Measurements from ENCODE around the gene ACAP3. TPM values are rescaled to one million over a fixed set of nuclear protein-coding genes. Genes with fewer than 3 reads are reported as not detected.

The ACAP3 gene
- total RNA-seq, 3 donors from 2014 or later, result 19.7 to 33.4 (median 26.9) TPM

DNA sequence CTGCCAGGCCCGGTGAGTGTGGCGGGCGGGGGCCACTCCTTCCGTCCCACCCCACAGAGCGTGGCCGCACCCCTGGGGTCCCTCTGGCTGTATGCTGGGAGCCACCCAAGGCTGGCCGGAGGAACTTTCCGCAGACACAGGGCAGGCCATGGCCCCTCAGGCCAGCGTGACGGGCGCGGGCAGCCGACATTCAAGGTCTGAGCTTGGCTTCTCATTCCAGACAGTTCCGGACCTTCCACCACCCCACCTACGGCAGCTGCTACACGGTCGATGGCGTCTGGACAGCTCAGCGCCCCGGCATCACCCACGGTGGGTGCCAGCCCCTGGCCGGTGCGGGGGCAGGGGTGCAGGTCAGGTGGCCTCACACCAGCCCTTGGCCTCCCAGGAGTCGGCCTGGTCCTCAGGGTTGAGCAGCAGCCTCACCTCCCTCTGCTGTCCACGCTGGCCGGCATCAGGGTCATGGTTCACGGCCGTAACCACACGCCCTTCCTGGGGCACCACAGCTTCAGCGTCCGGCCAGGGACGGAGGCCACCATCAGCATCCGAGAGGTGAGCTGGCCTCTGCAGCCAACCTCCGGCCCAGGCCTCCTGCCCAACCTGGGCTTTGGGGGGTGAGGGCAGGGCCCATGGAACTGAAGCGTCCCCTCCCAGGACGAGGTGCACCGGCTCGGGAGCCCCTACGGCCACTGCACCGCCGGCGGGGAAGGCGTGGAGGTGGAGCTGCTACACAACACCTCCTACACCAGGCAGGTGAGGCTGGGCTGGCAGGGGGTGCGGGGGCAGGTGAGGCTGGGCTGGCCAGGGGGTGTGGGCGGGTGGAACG, 20.2 kb downstream of the ACAP3 start:
- Histone ChIP-seq H3K36me3 (no peaks in the 10 kb centered on the region), H3K4me1 (peaks cover 0 to 10% of the 10 kb centered on the region in 2 donors), H3K4me3 (no peak overlapping the region), H3K9me3 (no peaks in the 10 kb centered on the region), H3K27ac (no peak overlapping the region), H3K27me3 (peaks cover 0 to 35% of the 10 kb centered on the region in 2 donors)
- intact Hi-C loops (cut with DNase I; ENCODE audit: low total_unique reads), result no loop called here
- TF ChIP-seq POLR2AphosphoS5 (IDR thresholded peaks at IDR 0.05) (no peak), CTCF (IDR thresholded peaks at IDR 0.05) (no peak), POLR2A (IDR thresholded peaks at IDR 0.05) (no peak)
- no peak for DNase-seq (ENCODE audit: low spot score in 2 of 2)

GRCh38 chr1:1286313-1287261, 21.1 kb downstream of the ACAP3 start:
- no peak overlapping the region for H3K4me3 ChIP-seq
- no peaks in the 10 kb centered on the region for H3K9me3 ChIP-seq
- TF ChIP-seq CTCF (IDR thresholded peaks at IDR 0.05), result no peak
- no peak for TF ChIP-seq POLR2AphosphoS5 (IDR thresholded peaks at IDR 0.05)
- TF ChIP-seq POLR2A (IDR thresholded peaks at IDR 0.05), result no peak
- no peaks in the 10 kb centered on the region for H3K36me3 ChIP-seq
- peaks cover 0 to 10% of the 10 kb centered on the region in 2 donors for H3K4me1 ChIP-seq
- H3K27ac ChIP-seq, result no peak overlapping the region
- intact Hi-C loops (cut with DNase I; ENCODE audit: low total_unique reads), result no loop called here
- no peak for DNase-seq (ENCODE audit: low spot score in 2 of 2)
- H3K27me3 ChIP-seq, result peaks cover 0 to 35% of the 10 kb centered on the region in 2 donors

DNA sequence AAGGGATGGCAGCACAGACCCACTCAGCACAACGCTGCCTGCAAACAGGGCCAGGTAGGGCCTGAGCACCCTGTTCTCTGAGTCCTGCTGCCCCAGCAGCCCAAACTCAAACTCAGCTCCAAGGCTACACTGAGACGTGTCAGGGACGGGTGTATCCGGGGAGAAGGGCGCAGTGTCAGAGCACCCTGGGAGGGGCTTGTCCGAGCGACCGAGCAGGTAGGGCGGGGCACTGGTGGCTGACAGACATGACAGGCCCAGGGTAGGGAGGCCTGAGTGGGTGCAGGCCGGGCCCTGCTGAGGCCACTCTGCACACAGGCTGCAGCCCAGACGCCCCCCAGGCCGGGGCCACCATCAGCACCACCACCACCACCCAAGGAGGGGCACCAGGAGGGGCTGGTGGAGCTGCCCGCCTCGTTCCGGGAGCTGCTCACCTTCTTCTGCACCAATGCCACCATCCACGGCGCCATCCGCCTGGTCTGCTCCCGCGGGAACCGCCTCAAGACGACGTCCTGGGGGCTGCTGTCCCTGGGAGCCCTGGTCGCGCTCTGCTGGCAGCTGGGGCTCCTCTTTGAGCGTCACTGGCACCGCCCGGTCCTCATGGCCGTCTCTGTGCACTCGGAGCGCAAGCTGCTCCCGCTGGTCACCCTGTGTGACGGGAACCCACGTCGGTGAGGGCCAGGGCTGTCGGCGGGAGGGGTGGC, 22.0 kb downstream of the ACAP3 start:
- Histone ChIP-seq H3K4me1 (peaks cover 0 to 2% of the 10 kb centered on the region in 2 donors), H3K27ac (no peak overlapping the region), H3K27me3 (peaks cover 0 to 35% of the 10 kb centered on the region in 2 donors), H3K4me3 (no peak overlapping the region), H3K36me3 (no peaks in the 10 kb centered on the region), H3K9me3 (no peaks in the 10 kb centered on the region)
- no peak for DNase-seq (ENCODE audit: low spot score in 2 of 2)
- intact Hi-C loops (cut with DNase I; ENCODE audit: low total_unique reads), result no loop called here
- TF ChIP-seq POLR2A (IDR thresholded peaks at IDR 0.05) (no peak), POLR2AphosphoS5 (IDR thresholded peaks at IDR 0.05) (no peak), CTCF (IDR thresholded peaks at IDR 0.05) (no peak)

DNA sequence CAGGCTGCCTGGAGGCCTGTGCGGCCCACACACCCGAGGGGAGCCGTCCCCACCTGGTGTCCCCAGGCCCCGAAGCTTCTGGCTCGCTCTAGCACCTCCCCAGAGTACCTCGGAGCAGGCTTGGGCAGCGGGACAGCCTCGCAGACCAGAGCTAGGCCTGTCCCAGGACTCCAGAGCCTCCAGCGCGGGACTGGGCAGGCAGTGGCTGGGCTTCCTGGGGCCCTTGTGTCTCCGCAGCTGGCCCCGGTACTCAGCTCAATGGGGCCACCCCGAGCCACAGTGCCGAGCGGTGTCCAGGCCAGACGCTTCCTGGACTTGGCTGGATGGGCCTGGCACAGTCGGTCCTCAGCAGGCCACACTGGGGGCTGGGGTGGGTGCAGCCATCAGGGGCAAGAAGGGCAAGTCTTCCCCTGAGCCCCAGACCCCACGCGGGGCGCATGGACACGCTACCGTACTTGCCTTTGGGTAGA, 22.6 kb downstream of the ACAP3 start:
- Histone ChIP-seq H3K36me3 (no peaks in the 10 kb centered on the region), H3K4me1 (no peaks in the 10 kb centered on the region), H3K27me3 (peaks cover 0 to 35% of the 10 kb centered on the region in 2 donors), H3K9me3 (no peaks in the 10 kb centered on the region), H3K27ac (no peak overlapping the region), H3K4me3 (no peak overlapping the region)
- DNase-seq (ENCODE audit: low spot score in 2 of 2), result no peak
- intact Hi-C loops (cut with DNase I; ENCODE audit: low total_unique reads), result no loop called here
- no peak for TF ChIP-seq POLR2A (IDR thresholded peaks at IDR 0.05)
- TF ChIP-seq CTCF (IDR thresholded peaks at IDR 0.05), result no peak
- TF ChIP-seq POLR2AphosphoS5 (IDR thresholded peaks at IDR 0.05), result no peak

Data from breast epithelium (tissue), 4 donors.